ENCODE measurements around the gene REX1BD. TPM values are rescaled to one million over a fixed set of nuclear protein-coding genes. Genes with fewer than 3 reads are reported as not detected.
"Not testable (repeated sequence)": the region's sequence is repeated elsewhere in the genome, so short reads cannot be mapped to it uniquely, and the experiment has no call there.

The REX1BD gene
- total RNA-seq, 2 experiments from 2014 or later = 81.2 to 83.3 TPM

DNA sequence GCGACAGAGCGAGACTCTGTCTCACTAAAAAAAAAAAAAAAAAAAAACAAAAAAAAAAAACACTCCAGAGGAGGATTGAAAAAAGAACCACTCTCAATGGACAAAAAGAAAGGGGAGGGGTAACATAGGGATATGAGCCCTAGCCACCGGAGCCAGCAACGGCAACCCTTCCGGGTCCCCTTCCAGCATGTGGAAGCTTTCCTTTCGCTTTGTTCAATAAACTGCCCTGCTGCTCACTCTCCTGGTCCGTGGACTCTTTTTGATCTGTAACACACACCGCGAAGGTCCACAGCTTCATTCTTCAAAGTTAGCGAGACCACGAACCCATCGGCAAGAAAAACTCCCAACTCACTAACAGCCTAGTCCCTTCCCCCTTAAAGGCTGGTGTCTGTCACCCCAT is 1.0 kb upstream of the REX1BD start:
- Mint-ChIP-seq H3K4me3 (no peak overlapping the region), H3K4me1 (peaks cover 46% of the 10 kb centered on the region), H3K27ac (no peak overlapping the region), H3K36me3 (ENCODE audit: low read depth) (peaks cover 14% of the 10 kb centered on the region), H3K27me3 (peaks cover 2% of the 10 kb centered on the region), H3K9me3 (no peaks in the 10 kb centered on the region)
- ChIA-PET POLR2A (interaction anchor here (0.7 to 6.5 kb wide), 8 partner anchors 8 to 244 kb away, joined by 3 to 114 read pairs (median 24); partner anchors contain the start of genes ELL, FKBP8, KXD1 and UBA52), CTCF (interaction anchor here (0.6 to 5.7 kb wide), 14 partner anchors 11 to 445 kb away, joined by 4 to 63 read pairs (median 9); partner anchors contain the start of genes COPE, DDX49, ELL and FKBP8)
- no peak for DNase-seq

DNA sequence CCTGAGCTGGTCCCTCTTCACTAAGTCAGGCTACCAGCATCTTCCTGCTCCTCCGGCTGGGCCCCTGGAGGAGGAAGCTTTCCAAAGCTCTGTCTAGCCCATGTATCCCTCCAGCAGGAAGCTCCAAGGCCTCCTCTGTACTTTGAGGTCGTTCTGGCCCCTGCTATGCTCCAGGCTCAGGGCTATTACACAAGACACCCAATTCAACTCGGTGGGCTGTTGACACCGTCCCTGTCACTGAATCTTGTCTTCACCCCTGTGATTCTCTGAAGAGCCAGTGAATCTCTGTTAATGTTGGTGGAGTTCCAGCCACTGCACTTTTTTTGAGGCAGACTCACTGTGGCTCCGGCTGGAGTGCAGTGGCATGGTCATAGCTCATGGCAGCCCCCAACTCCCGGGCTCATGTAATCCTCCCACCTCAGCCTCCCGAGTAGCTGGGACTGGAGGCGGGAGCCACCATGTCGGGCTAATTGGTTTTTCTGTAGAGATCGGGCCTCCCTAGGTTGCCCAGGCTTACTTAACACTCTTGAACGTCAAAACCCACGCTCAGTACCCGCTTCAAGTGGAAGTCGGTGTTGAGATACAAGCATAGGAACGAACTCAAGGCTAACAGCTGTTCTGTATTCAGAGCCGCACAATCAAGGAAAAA is 512 bp upstream of the REX1BD start:
- Mint-ChIP-seq H3K36me3 (ENCODE audit: low read depth) (peaks cover 14% of the 10 kb centered on the region), H3K4me1 (peaks cover 46% of the 10 kb centered on the region), H3K27ac (peak overlapping the region; percentile 90), H3K4me3 (peak overlapping the region; percentile 85), H3K9me3 (no peaks in the 10 kb centered on the region), H3K27me3 (peaks cover 2% of the 10 kb centered on the region)
- ChIA-PET CTCF (interaction anchor here (0.6 to 5.7 kb wide), 20 partner anchors 7 to 444 kb away, joined by 3 to 63 read pairs (median 8); partner anchors contain the start of genes COPE, DDX49, ELL and FKBP8), POLR2A (interaction anchor here (0.7 to 6.5 kb wide), 12 partner anchors 9 to 331 kb away, joined by 3 to 114 read pairs (median 10); partner anchors contain the start of genes COPE, DDX49, ELL and FKBP8)
- DNase-seq = no peak

DNA sequence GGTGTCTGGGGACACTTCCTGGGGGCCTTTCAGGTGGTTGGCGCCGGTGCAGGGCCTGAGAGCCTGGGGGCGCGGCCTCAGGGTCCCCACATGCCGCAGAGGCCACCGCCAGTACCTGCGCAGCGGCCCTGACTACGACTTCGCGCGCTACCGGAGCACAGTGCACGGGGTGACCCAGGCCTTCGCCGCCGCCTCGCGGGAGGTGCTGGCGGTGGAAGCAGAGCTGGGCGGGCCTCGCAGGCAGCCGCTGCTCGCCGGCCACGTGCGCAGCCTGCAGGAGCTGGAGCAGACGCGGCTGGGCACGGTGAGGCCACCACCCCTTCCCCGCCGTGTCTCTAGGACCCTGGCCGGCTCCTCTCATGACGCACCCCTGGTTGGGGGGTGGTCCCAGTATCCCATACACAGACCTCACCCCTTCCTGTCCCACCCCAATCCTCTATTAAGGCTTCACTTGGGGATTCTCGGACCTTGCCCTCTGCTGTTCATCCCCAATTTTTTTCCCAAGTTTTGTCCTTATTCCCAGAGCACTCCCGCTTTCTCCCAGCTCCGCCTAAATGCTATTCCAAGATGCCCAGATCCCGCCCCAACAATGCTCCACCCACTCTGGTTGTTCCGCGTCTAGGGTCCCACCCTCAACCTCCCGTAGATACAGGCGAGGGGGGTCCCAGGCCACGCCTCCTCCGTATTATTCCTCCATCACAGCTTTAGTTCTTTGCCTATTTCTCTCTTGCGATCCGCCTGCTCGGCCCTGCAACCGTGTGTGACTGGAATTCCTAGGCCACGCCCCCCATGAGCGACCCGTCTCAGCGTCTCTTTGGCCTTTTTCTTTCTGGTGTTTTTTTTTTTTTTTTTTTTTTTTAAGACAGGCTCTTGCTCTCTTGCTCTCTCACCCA is 1.0 kb downstream of the REX1BD start:
- H3K9me3 Mint-ChIP-seq = no peaks in the 10 kb centered on the region
- peaks cover under 1% of the 10 kb centered on the region for H3K27me3 Mint-ChIP-seq
- peak overlapping the region; percentile 85 for H3K4me3 Mint-ChIP-seq
- H3K36me3 Mint-ChIP-seq (ENCODE audit: low read depth) = peaks cover 14% of the 10 kb centered on the region
- H3K4me1 Mint-ChIP-seq = peaks cover 46% of the 10 kb centered on the region
- peak; percentile 79 for DNase-seq
- ChIA-PET POLR2A (interaction anchor here (0.7 to 6.5 kb wide), 22 partner anchors 12 to 838 kb away, joined by 3 to 114 read pairs (median 4); partner anchors contain the start of genes COPE, DDX49, ELL and FCHO1), CTCF (interaction anchor here (0.6 to 5.7 kb wide), 35 partner anchors 9 to 350 kb away, joined by 3 to 63 read pairs (median 4); partner anchors contain the start of genes COPE, DDX49, ELL and FKBP8)
- H3K27ac Mint-ChIP-seq = peak overlapping the region; percentile 90

DNA sequence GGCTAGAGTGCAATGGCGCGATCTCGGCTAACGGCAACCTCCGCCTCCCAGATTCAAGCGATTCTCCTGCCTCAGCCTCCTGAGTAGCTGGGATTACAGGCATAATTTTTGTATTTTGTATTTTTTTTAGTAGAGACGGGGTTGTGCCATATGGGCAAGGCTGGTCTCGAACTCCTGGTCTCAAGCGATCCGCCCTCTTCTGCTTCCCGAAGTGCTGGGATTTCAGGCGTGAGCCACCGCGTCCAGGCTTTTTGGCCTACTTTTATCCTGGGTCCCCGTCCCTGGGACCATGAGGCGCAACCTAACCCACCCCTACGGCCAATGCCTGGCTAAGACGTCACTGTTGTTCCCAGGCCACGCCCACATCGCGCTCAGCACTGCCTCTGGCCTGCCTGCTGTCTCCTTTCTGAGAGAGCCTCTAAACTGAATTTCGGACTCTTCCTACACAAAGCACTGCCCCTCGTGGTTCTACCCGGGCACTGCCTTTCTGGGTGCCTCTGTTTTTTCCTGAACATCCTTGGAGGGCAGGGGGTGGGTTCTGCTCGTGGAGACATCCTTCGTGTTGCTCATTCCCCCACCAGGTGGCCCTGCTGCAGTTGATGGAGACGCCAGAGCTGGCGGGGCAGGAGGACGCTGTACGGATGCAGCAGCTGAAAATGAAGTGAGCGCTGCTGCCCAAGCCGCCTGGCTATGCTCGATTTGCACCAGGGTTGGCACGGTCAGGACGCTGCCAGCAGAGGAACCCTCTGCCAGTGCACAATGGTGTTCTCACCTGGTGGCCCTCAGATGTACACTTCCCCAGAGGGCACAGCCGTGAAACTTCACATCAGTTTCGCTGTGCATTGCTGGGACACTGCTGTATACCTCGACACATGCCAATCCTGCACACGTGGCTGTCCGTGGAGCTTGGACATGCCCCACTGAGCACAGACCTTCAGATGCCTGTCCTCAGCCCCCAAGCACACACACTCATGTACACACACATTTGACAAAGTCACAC is 2.0 kb downstream of the REX1BD start:
- no peaks in the 10 kb centered on the region for H3K9me3 Mint-ChIP-seq
- peaks cover 45% of the 10 kb centered on the region for H3K4me1 Mint-ChIP-seq
- H3K27me3 Mint-ChIP-seq = peaks cover 4% of the 10 kb centered on the region
- peak overlapping the region; percentile 85 for H3K4me3 Mint-ChIP-seq
- H3K36me3 Mint-ChIP-seq (ENCODE audit: low read depth) = peaks cover 14% of the 10 kb centered on the region
- DNase-seq = no peak
- POLR2A ChIA-PET = interaction anchor here (1.3 to 6.5 kb wide), 8 partner anchors 18 to 329 kb away, joined by 3 to 114 read pairs (median 26); partner anchors contain the start of genes COPE, DDX49, ELL and FKBP8
- CTCF ChIA-PET = interaction anchor here (0.7 to 5.7 kb wide), 8 partner anchors 18 to 351 kb away, joined by 3 to 63 read pairs (median 6); partner anchors contain the start of genes ELL and UBA52
- no peak overlapping the region for H3K27ac Mint-ChIP-seq

DNA sequence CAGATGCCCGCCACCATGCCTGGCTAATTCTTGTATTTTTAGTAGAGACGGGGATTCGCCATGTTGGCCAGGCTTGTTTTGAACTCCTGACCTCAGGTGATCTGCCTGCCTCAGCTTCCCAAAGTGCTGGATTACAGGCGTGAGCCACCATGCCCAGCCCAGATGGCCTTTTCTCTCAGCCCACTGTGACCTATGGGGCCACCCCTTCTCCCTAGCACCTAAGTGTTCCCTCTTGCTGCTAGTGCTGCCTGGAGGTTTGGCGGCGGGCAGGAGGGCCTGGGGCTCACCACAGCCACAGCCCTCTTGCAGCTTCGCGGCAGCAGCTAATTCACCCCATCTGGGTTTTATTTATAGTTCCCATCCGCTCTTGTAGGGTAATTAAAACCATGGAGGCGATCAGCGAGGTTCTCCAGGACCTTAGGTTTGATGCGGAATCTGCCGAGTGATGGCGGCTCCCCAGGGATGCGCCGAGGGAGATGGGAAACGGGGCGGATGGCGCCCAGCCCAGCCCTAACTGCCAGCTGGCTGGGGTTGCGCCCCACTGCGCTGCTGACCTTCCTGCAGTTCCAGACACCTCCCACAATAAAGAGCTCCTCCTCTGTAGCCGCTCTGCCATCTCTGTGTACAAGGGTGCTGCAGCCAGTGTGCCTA is 3.3 kb downstream of the REX1BD start:
- H3K4me1 Mint-ChIP-seq = peaks cover 35% of the 10 kb centered on the region
- DNase-seq = no peak
- no peak overlapping the region for H3K27ac Mint-ChIP-seq
- CTCF ChIA-PET = interaction anchor here (0.8 to 1.9 kb wide), 4 partner anchors 20 to 118 kb away, joined by 3 to 7 read pairs (median 4); partner anchors contain the start of gene UBA52
- peaks cover 7% of the 10 kb centered on the region for H3K27me3 Mint-ChIP-seq
- peaks cover 14% of the 10 kb centered on the region for H3K36me3 Mint-ChIP-seq (ENCODE audit: low read depth)
- POLR2A ChIA-PET = interaction anchor here (4.0 kb wide), 1 partner anchor 20 kb away, joined by 15 read pairs; the partner anchor contains the start of gene UBA52
- no peaks in the 10 kb centered on the region for H3K9me3 Mint-ChIP-seq
- no peak overlapping the region for H3K4me3 Mint-ChIP-seq

DNA sequence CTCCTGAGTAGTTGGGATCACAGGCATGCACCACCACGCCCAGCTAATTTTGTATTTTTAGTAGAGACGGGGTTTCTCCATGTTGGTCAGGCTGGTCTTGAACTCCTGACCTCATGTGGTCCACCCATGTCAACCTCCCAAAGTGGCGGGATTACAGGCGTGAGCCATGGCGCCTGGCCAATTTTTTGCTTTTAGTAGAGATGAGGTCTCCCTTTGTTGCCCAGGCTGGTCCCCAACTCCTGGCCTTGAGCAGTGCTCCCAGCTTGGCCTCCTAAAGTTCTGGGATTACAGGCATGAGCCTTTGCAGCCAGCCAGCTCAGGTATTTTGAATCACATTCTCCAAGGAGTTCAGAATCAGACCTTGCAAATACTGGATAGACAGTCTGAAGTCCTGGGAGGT is 4.1 kb downstream of the REX1BD start:
- H3K4me1 Mint-ChIP-seq = peaks cover 32% of the 10 kb centered on the region
- not testable (repeated sequence) for H3K27me3 Mint-ChIP-seq, H3K27ac Mint-ChIP-seq, DNase-seq, H3K9me3 Mint-ChIP-seq, H3K4me3 Mint-ChIP-seq
- POLR2A ChIA-PET = interaction anchor here (0.9 to 4.0 kb wide), 2 partner anchors 21 to 73 kb away, joined by 3 to 15 read pairs; partner anchors contain the start of gene UBA52
- CTCF ChIA-PET = interaction anchor here (1.0 to 2.1 kb wide), 5 partner anchors 21 to 255 kb away, joined by 3 to 14 read pairs (median 3); partner anchors contain the start of gene UBA52
- H3K36me3 Mint-ChIP-seq (ENCODE audit: low read depth) = peaks cover 14% of the 10 kb centered on the region

- no peak overlapping the region for H3K27ac Mint-ChIP-seq
- DNase-seq = no peak
- H3K27me3 Mint-ChIP-seq = peaks cover 7% of the 10 kb centered on the region
- peaks cover 14% of the 10 kb centered on the region for H3K36me3 Mint-ChIP-seq (ENCODE audit: low read depth)
- POLR2A ChIA-PET = interaction anchor here (0.6 to 4.0 kb wide), 6 partner anchors 8 to 74 kb away, joined by 3 to 15 read pairs (median 3); partner anchors contain the start of gene UBA52
- H3K4me3 Mint-ChIP-seq = no peak overlapping the region
- CTCF ChIA-PET = interaction anchor here (0.6 to 2.1 kb wide), 16 partner anchors 8 to 326 kb away, joined by 3 to 14 read pairs (median 4); partner anchors contain the start of genes COPE, DDX49, ELL and KXD1
- no peaks in the 10 kb centered on the region for H3K9me3 Mint-ChIP-seq
- peaks cover 25% of the 10 kb centered on the region for H3K4me1 Mint-ChIP-seq
Measured at GRCh38 chr19:18593367-18594095, 4.9 kb downstream of the REX1BD start.

DNA sequence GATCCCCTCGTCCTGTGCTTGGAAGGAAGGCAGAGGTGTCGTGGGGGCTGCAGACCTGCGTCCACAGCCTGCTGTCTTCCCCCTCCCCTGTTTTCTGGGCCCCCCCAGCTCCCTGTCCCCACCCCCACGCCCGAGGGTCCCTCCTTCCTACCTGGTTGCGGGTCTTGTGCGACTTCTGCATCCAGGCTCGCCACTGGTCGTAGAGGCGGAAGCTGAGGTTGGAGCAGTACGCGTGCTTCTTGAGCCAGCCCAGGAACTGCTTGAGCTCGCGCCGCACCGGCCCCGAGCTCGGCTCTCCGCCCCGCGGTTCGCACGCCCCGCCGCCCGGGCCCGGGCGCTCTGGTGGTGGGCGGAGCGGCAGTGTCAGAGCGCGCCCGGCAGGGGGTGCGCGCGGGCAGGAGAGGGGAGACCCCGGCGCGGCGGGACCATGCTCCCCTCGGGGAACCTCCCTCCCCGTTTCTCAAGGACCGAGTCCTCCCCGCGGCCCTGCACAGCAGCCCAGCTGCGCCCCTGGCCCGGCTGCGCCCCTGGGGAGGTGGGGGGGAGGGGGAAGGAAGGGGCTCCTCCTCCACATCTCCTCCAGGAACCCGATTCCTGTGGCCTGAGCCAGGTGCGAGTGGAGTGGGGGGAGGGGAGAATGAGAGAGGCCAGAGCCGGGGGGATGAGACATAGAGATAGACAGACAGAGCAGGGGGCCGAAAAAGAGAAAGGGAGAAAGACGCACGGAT is 5.7 kb downstream of the REX1BD start:
- H3K27ac Mint-ChIP-seq = no peak overlapping the region
- peaks cover 14% of the 10 kb centered on the region for H3K36me3 Mint-ChIP-seq (ENCODE audit: low read depth)
- ChIA-PET POLR2A (interaction anchor here (0.8 to 4.0 kb wide), 4 partner anchors 9 to 73 kb away, joined by 3 to 15 read pairs (median 4); partner anchors contain the start of gene UBA52), CTCF (interaction anchor here (0.6 to 2.1 kb wide), 15 partner anchors 9 to 325 kb away, joined by 3 to 14 read pairs (median 4); partner anchors contain the start of genes COPE, DDX49, ELL and KXD1)
- peaks cover 25% of the 10 kb centered on the region for H3K4me1 Mint-ChIP-seq
- no peak overlapping the region for H3K4me3 Mint-ChIP-seq
- DNase-seq = peak; percentile 69
- no peaks in the 10 kb centered on the region for H3K9me3 Mint-ChIP-seq
- H3K27me3 Mint-ChIP-seq = peaks cover 7% of the 10 kb centered on the region

- CTCF ChIA-PET = interaction anchor here (0.6 to 2.1 kb wide), 5 partner anchors 56 to 324 kb away, joined by 3 to 14 read pairs (median 5); partner anchors contain the start of genes COPE and DDX49
- no peak overlapping the region for H3K4me3 Mint-ChIP-seq
- POLR2A ChIA-PET = no interaction called here
- no peak overlapping the region for H3K27ac Mint-ChIP-seq
- peaks cover 10% of the 10 kb centered on the region for H3K36me3 Mint-ChIP-seq (ENCODE audit: low read depth)
- peaks cover 21% of the 10 kb centered on the region for H3K4me1 Mint-ChIP-seq
- no peak for DNase-seq
- H3K9me3 Mint-ChIP-seq = no peaks in the 10 kb centered on the region
- peaks cover 7% of the 10 kb centered on the region for H3K27me3 Mint-ChIP-seq
Measured at GRCh38 chr19:18594824-18595373, 6.3 kb downstream of the REX1BD start.

GRCh38 chr19:18595475-18595874 is 6.9 kb downstream of the REX1BD start:
- ChIA-PET CTCF (interaction anchor here (0.6 kb wide), 2 partner anchors 57 to 248 kb away, joined by 3 to 6 read pairs; no protein-coding TSS in a partner anchor), POLR2A (no interaction called here)
- DNase-seq = no peak
- H3K9me3 Mint-ChIP-seq = no peaks in the 10 kb centered on the region
- H3K36me3 Mint-ChIP-seq (ENCODE audit: low read depth) = peaks cover 7% of the 10 kb centered on the region
- H3K27me3 Mint-ChIP-seq = peaks cover 7% of the 10 kb centered on the region
- H3K4me3 Mint-ChIP-seq = no peak overlapping the region
- peaks cover 17% of the 10 kb centered on the region for H3K4me1 Mint-ChIP-seq
- H3K27ac Mint-ChIP-seq = no peak overlapping the region
